ENCODE measurements around the gene RAC3. TPM values are rescaled to one million over a fixed set of nuclear protein-coding genes. Genes with fewer than 3 reads are reported as not detected.
"Not testable (repeated sequence)": the region's sequence is repeated elsewhere in the genome, so short reads cannot be mapped to it uniquely, and the experiment has no call there.

Gene RAC3
- total RNA-seq, 1 donor from 2014 or later = 46.0 TPM

DNA sequence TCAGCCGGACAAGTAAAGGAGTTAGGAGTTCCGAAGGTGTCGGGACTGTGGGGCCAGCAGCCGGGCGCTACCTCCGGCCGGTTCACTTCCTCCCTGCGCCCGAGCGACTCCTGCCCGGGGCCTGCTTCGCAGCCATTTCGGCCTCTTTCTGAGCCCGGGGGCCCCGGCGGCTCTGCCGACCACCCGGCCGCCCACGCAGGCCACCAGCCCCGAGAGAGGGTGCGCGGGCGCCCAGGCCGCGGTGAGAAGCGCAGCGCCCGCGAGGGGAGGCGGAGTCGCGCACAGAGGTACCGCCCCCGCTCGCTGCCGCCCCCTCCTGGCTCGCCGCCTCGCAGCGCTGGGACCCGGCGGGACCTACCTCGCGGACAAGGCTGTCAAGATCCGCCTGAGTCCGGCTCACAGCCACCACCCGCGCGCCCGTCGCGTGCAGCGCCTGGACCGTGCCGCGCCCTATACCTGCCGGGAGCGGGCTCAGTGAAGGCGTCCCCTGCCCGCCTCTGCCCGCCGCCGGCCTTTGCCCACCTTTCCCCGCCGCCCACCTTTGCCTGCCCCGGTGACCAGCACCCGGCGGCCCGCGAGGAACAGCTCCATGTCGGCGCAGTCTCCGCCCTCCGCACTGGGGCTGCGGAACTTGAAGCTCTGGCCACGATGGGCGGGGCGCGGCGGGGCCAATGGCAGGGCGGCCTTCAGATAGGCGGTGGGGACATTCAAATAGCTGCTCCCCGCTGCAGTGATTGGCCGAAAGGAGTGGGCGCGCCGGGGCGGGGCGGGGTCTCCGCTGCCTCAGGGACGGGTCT, 5.8 kb downstream of the RAC3 start, which contains the start of gene DCXR:
Gene DCXR, minus strand, starts transcription at position 606 of the 797 bp plus-strand sequence. Its CDS starts 15 bp downstream, at position 591.
- peak within 1 kb of the TSS; percentile 82 for H3K4me3 Mint-ChIP-seq (ENCODE audit: unreplicated experiment)
- TF ChIP-seq, protein P1, sequence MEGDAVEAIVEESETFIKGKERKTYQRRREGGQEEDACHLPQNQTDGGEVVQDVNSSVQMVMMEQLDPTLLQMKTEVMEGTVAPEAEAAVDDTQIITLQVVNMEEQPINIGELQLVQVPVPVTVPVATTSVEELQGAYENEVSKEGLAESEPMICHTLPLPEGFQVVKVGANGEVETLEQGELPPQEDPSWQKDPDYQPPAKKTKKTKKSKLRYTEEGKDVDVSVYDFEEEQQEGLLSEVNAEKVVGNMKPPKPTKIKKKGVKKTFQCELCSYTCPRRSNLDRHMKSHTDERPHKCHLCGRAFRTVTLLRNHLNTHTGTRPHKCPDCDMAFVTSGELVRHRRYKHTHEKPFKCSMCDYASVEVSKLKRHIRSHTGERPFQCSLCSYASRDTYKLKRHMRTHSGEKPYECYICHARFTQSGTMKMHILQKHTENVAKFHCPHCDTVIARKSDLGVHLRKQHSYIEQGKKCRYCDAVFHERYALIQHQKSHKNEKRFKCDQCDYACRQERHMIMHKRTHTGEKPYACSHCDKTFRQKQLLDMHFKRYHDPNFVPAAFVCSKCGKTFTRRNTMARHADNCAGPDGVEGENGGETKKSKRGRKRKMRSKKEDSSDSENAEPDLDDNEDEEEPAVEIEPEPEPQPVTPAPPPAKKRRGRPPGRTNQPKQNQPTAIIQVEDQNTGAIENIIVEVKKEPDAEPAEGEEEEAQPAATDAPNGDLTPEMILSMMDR (IDR thresholded peaks at IDR 0.05; ENCODE audit: partially characterized antibody, unreplicated experiment) = peak; percentile 86
- H3K9me3 Mint-ChIP-seq (ENCODE audit: unreplicated experiment) = peaks cover 11% of the 10 kb centered on the region
- DNase-seq = peak; percentile 99
- H3K36me3 Mint-ChIP-seq (ENCODE audit: unreplicated experiment) = no peaks in the 10 kb centered on the region
- peaks cover 13% of the 10 kb centered on the region for H3K27me3 Mint-ChIP-seq (ENCODE audit: unreplicated experiment)
- peaks cover 4% of the 10 kb centered on the region for H3K4me1 Mint-ChIP-seq (ENCODE audit: low read depth, unreplicated experiment)
- peak within 1 kb of the TSS; percentile 60 for H3K27ac Mint-ChIP-seq (ENCODE audit: unreplicated experiment)

DNA sequence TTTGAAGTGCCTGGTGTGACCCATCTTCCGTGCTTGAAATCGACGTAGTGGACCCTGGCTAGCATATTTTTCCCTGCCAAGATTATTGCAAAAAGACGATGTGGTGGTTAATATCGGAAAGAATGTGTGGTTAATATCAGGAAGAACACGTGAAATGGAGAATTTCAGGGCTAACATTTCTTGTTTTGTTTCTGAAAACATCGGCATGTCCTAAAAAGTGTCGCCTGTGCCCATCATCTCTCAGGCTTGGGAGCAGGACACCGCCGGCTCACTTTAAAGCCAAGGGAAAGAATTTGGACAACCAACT, 6.4 kb downstream of the RAC3 start:
- no peak for DNase-seq
- Mint-ChIP-seq H3K4me1 (ENCODE audit: low read depth, unreplicated experiment) (peaks cover 4% of the 10 kb centered on the region), H3K36me3 (ENCODE audit: unreplicated experiment) (no peaks in the 10 kb centered on the region), H3K27me3 (ENCODE audit: unreplicated experiment) (peaks cover 13% of the 10 kb centered on the region), H3K9me3 (ENCODE audit: unreplicated experiment) (peaks cover 11% of the 10 kb centered on the region), H3K4me3 (ENCODE audit: unreplicated experiment) (peak overlapping the region; percentile 82), H3K27ac (ENCODE audit: unreplicated experiment) (peak overlapping the region; percentile 60)
- TF ChIP-seq, protein P1 (IDR thresholded peaks at IDR 0.05; ENCODE audit: partially characterized antibody, unreplicated experiment) = no peak

DNA sequence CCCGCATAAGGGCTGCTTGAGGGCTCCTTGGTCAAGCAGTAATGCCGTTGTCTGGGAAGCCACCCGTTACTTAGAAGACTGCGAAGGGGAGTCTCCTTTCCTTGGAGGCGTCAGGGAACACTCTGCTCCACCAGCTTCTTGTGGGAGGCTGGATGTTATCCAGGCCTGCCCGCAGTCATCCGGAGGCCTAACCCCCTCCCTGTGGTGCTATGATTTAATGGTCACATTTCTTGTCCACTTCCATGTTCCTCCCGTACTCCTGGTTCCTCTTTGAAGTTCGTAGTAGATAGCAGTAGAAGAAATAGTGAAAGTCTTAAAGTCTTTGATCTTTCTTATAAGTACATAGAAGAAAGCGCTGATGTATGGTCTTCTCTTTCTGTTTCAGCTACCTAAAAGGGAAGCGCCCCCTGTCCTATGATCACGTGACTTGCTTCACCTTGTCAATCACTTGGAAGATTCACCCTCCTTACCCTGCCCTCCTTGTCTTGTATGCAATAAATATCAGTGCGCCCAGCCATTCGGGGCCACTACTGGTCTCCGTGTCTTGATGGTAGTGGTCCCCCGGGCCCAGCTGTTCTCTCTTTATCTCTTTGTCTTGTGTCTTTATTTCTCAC, 7.4 kb downstream of the RAC3 start:
- H3K27ac Mint-ChIP-seq (ENCODE audit: unreplicated experiment); H3K4me1 Mint-ChIP-seq (ENCODE audit: low read depth, unreplicated experiment); H3K36me3 Mint-ChIP-seq (ENCODE audit: unreplicated experiment); H3K4me3 Mint-ChIP-seq (ENCODE audit: unreplicated experiment); DNase-seq: not testable (repeated sequence)
- Mint-ChIP-seq H3K9me3 (ENCODE audit: unreplicated experiment) (peaks cover 11% of the 10 kb centered on the region), H3K27me3 (ENCODE audit: unreplicated experiment) (peaks cover 13% of the 10 kb centered on the region)

DNA sequence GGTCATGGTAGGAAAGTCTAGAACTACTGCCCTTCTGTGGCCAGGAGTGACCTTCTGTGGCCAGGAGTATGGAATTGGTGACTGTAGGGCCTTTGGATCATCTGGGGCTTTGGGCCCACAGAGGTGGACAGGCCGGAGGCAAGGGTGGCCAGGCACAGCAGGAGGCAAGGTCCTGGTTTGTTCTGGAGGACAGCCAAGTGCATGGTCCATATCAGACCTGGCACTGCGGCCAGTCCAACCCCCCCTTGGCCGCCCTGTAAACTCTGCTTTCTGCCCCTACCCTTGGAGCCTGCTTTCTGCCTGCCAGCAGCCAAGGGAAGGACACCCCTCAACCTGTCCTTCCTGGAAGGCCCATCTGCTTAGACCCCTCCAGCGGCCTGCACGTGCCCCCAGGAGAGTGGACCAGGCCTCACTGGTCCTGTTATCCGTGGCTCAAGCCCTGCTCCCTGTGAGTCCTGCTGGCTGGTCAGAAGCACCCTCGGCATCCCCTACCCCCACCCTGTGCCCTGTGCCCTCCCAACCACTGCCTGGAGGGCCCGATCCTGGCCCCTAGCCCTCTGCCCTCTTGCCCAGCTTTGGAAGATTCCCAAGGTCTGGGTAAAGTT, 8.3 kb downstream of the RAC3 start:
- DNase-seq = no peak
- Mint-ChIP-seq H3K36me3 (ENCODE audit: unreplicated experiment) (no peaks in the 10 kb centered on the region), H3K27me3 (ENCODE audit: unreplicated experiment) (peaks cover 13% of the 10 kb centered on the region), H3K4me1 (ENCODE audit: low read depth, unreplicated experiment) (peaks cover 4% of the 10 kb centered on the region), H3K27ac (ENCODE audit: unreplicated experiment) (no peak overlapping the region), H3K4me3 (ENCODE audit: unreplicated experiment) (no peak overlapping the region), H3K9me3 (ENCODE audit: unreplicated experiment) (peaks cover 11% of the 10 kb centered on the region)
- TF ChIP-seq, protein P1 (IDR thresholded peaks at IDR 0.05; ENCODE audit: partially characterized antibody, unreplicated experiment) = no peak

DNA sequence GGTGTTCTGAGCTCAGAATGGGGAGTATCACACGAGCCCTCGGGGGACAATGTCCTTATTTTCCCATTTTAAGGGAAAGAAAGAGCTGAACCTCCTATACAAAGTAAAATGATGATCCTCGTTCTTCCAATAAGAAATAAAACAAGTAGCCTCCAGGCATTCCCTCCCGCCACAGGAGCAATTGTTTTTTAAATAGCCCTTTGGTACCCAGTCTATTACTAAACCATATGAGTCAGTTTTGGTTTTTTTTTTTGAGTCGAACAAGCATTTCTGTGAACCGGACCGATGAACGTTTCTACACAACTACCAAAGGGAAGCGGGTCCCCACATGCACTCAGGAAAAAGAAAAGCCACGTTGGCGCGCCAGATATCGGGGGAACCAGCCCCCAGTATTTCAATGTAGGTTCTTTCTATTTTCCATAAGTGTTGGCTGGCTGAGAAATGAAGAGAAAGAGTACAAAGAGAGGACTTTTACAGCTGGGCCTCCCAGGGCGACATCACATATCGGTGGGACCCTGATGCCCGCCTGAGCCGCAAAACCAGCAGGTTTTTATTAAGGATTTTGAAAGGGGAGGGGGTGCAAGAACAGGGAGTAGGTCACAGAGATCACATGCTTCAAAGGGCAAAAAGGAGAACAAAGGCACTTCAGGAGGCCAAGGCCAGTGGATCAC, 9.8 kb downstream of the RAC3 start:
- Mint-ChIP-seq H3K36me3 (ENCODE audit: unreplicated experiment) (no peaks in the 10 kb centered on the region), H3K4me1 (ENCODE audit: low read depth, unreplicated experiment) (peaks cover 7% of the 10 kb centered on the region), H3K27ac (ENCODE audit: unreplicated experiment) (peak overlapping the region; percentile 55), H3K9me3 (ENCODE audit: unreplicated experiment) (peaks cover 4% of the 10 kb centered on the region), H3K27me3 (ENCODE audit: unreplicated experiment) (peaks cover 10% of the 10 kb centered on the region), H3K4me3 (ENCODE audit: unreplicated experiment) (peak overlapping the region; percentile 25)
- DNase-seq = no peak
- TF ChIP-seq, protein P1 (IDR thresholded peaks at IDR 0.05; ENCODE audit: partially characterized antibody, unreplicated experiment) = no peak

All from glutamatergic neuron (in vitro differentiated cells).